Measurements from ENCODE around the gene CFAP251.
A peak's percentile ranks its signal among the peaks of the same experiment; 100 is the strongest.
"Not testable (repeated sequence)": the region's sequence is repeated elsewhere in the genome, so short reads cannot be mapped to it uniquely, and the experiment has no call there.

The CFAP251 gene

GRCh38 chr12:121875582-121875981 lies 42.8 kb upstream of the CFAP251 start:
- DNase-seq (ENCODE audit: low read depth) = no peak
- no peak overlapping the region for H3K4me3 ChIP-seq (ENCODE audit: low read depth, low read length)
- no peak for TF ChIP-seq CTCF (conservative IDR thresholded peaks at IDR 0.05; ENCODE audit: low read depth, low read length)

GRCh38 chr12:121876080-121876447 lies 42.3 kb upstream of the CFAP251 start:
- not testable (repeated sequence) for H3K4me3 ChIP-seq (ENCODE audit: low read depth, low read length); DNase-seq (ENCODE audit: low read depth)

- no peak for TF ChIP-seq CTCF (conservative IDR thresholded peaks at IDR 0.05; ENCODE audit: low read depth, low read length)
- no peak overlapping the region for H3K4me3 ChIP-seq (ENCODE audit: low read depth, low read length)
- no peak for DNase-seq (ENCODE audit: low read depth)
These were observed 35.1 kb upstream of the CFAP251 start for GRCh38 chr12:121883315-121883660.

GRCh38 chr12:121885129-121885528 lies 33.3 kb upstream of the CFAP251 start:
- DNase-seq (ENCODE audit: low read depth); H3K4me3 ChIP-seq (ENCODE audit: low read depth, low read length): not testable (repeated sequence)

GRCh38 chr12:121888083-121888477 lies 30.3 kb upstream of the CFAP251 start:
- no peak for DNase-seq (ENCODE audit: low read depth)
- H3K4me3 ChIP-seq (ENCODE audit: low read depth, low read length) = peak overlapping the region; percentile 99
- no peak for TF ChIP-seq CTCF (conservative IDR thresholded peaks at IDR 0.05; ENCODE audit: low read depth, low read length)

- DNase-seq (ENCODE audit: low read depth) = peak; percentile 99
- peak within 1 kb of the TSS; percentile 99 for H3K4me3 ChIP-seq (ENCODE audit: low read depth, low read length)
- TF ChIP-seq CTCF (conservative IDR thresholded peaks at IDR 0.05; ENCODE audit: low read depth, low read length) = peak; percentile 86
These were observed 29.7 kb upstream of the CFAP251 start, which contains the start of gene PSMD9 for GRCh38 chr12:121888478-121889273. PSMD9 (plus strand) TSS chr12:121888790; CDS start chr12:121888857, 67 bp downstream.

- peak overlapping the region; percentile 99 for H3K4me3 ChIP-seq (ENCODE audit: low read depth, low read length)
- no peak for DNase-seq (ENCODE audit: low read depth)
- TF ChIP-seq CTCF (conservative IDR thresholded peaks at IDR 0.05; ENCODE audit: low read depth, low read length) = no peak
These were observed 29.1 kb upstream of the CFAP251 start for GRCh38 chr12:121889274-121889624.

GRCh38 chr12:121889661-121890060 lies 28.7 kb upstream of the CFAP251 start:
- not testable (repeated sequence) for DNase-seq (ENCODE audit: low read depth)
- H3K4me3 ChIP-seq (ENCODE audit: low read depth, low read length) = peak overlapping the region; percentile 99
